Measurements from ENCODE around the gene DUSP2.

The DUSP2 gene

DNA sequence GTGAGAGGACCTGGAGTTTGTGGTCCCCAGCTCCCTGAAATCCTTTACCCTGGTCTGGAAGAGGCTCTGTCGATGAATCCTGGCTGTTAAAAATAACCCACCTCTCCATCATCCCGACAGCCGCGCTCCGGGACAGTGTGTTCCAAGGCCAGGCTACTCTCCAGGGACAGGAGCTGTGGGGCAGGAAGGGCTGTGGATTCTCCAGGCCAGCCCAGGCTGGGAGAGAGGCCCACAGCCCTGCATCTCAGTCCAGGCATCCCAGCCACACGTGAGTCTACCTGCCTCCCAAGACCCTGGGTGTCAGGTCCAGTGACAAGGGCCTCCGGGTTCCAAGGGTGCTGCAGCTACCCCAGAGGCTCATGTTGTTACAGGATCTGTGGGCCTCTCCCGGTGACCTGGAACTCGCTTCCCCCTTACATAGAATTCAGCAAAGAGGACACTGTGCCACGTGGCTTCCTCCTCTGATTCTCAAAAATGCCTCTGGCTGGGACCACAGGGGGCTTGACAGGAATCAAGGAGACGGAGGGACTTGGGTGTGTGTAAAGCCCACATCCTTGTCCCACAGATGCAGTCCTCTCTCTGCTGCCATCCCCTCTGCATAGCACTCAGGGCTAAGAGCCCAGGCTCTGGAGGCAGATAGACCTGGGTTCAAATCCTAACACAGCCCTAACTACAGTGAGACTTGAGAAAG lies 46.2 kb downstream of the DUSP2 start:
- no peak for DNase-seq

DNA sequence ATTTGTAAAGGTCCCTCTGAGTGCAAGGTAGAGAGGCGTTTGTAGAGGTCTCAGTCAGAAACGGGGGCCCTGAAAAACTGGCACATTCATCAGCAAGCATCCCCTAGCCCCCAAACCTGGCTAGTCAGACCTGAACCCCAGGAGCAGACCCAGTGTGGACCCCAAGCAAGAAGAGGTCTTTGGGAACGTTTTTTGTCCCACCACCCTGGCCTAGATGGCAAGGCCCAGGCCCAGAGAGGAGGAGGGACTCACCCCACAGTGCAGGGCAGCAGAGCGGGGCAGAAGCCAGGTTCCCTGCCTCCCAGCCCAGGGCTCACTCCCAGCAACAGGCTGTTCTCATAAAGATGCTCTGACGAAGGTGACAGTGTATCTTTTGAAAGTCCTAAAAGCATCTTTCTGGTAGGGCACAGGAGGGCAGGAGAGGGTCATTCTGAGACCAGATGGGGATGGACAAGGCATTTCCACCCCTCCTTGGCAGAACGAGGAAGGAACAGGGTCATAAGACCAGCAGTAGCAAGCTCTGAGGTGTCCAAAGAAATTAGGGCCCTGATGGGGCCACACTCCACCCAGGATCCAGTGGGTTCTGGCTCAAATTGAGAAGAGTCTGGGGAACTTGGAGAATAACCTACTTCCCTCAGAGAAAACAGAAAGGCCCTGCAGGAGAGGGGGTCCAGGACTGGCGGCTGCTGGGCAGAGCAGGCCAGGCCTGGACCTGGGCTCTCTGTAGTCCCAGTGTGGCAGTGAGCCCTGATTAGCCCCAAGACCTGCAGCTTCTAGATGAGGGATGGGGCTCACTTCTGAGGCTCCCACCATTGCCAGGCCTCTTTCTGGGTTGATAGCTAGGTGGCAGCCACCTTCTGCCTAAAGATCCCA lies 47.1 kb downstream of the DUSP2 start:
- DNase-seq: no peak

DNA sequence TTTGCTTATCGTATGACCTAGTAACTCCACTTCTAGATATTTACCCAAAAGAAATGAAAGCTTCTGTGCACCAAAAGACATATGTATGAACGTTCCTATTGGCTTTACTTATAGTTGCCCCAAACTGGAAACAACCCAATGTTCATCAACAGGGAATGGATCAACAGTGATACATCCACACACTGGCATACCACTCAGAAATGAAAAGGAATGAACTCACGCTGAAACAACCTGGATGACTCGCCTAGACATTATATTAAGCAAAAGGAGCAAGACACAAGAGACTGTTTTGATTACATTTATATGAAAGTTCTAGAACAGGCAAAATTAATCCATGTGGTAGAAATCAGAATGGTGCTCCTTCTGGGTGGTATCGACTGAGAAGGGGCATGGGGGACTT lies 47.8 kb downstream of the DUSP2 start:
- DNase-seq: no peak

DNA sequence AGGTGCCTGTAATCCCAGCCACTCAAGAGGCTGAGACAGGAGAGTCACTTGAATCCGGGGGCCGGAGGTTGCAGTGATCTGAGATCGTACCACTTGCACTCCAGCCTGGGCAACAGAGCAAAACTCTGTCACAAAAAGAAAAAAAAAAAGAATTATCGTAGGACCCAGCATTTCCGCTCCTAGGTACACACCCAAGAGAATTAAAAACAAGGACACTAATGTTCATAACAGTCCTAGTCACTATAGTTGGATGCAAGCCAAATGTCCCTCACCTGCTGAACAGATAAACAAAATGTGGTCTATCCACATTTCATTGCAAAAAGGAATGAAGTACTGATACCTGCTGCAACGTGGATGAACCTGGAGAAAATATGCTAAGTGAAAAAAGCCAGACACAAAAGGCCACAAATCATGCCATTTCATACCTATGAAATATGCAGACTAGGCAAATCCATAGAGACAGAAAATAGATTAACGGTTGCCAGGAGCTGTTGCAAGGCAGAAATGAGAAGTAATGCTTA lies 50.1 kb downstream of the DUSP2 start:
- DNase-seq: no peak

DNA sequence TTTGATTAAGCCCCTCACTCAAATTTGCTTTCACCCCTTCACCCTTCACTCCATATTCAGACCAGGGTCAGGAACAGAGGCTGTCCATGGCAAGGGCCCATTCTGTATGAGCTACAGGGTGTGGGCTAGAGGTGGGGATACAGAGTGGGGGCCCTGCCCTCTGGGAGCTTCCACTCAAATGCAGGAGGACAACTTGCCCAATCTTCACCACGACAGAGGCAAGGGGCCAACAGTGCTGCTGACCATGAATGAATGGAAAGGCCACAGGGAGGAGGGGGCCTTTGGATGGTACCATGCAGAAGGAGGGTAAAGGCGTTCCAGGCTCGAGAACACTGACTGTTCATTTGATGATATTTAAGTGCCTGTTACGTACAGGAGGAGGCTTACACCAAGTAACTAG lies 51.7 kb downstream of the DUSP2 start:
- DNase-seq: no peak
